Mononuclear cell (primary cell): Measurements from ENCODE around the gene EI24. TPM values are rescaled to one million over a fixed set of nuclear protein-coding genes. Genes with fewer than 3 reads are reported as not detected.

ENCODE experiments used
- H3K27me3 ChIP-seq: 2 replicates; pipeline ENCODE4 v1.6.0; 2011; ENCODE audit warnings: low read length, control low read depth; ENCODE audit not compliant: insufficient read depth
- H3K4me1 ChIP-seq: 2 replicates; pipeline ENCODE4 v1.5.1; 2011; ENCODE audit warnings: mild to moderate bottlenecking, low read length, control low read depth; ENCODE audit not compliant: insufficient read depth
- H3K4me3 ChIP-seq: 2 replicates; pipeline ENCODE4 v1.5.1; 2011; ENCODE audit warnings: mild to moderate bottlenecking, low read length, moderate library complexity
- H3K9me3 ChIP-seq: 2 replicates; pipeline ENCODE4 v1.5.1; 2011; ENCODE audit warnings: low read depth, mild to moderate bottlenecking, control low read depth, low read length
- total RNA-seq: library from RNA; depleted of rRNA; stranded (reverse); fragments of >200 nt; gene quantifications from one replicate; pipeline ENCODE4 v1.2.3, GENCODE V29; 2012

Gene EI24
- total RNA-seq, 1 donor = 28.7 TPM

GRCh38 chr11:125593114-125593820, 24.0 kb downstream of the EI24 start:
- peaks cover 34% of the 10 kb centered on the region for H3K4me1 ChIP-seq
- H3K27me3 ChIP-seq = no peaks in the 10 kb centered on the region
- H3K4me3 ChIP-seq = peak overlapping the region; percentile 87
- H3K9me3 ChIP-seq = no peaks in the 10 kb centered on the region

GRCh38 chr11:125594958-125595357, 25.7 kb downstream of the EI24 start:
- Histone ChIP-seq H3K4me1 (peaks cover 34% of the 10 kb centered on the region), H3K4me3 (no peak overlapping the region), H3K9me3 (no peaks in the 10 kb centered on the region), H3K27me3 (no peaks in the 10 kb centered on the region)

GRCh38 chr11:125600663-125601062, 31.4 kb downstream of the EI24 start:
- no peaks in the 10 kb centered on the region for H3K27me3 ChIP-seq
- peaks cover under 1% of the 10 kb centered on the region for H3K4me1 ChIP-seq
- H3K4me3 ChIP-seq = no peak overlapping the region
- H3K9me3 ChIP-seq = no peaks in the 10 kb centered on the region

GRCh38 chr11:125603207-125603606, 33.9 kb downstream of the EI24 start:
- Histone ChIP-seq H3K27me3 (no peaks in the 10 kb centered on the region), H3K4me3 (no peak overlapping the region), H3K9me3 (no peaks in the 10 kb centered on the region), H3K4me1 (no peaks in the 10 kb centered on the region)

GRCh38 chr11:125605417-125605816, 36.1 kb downstream of the EI24 start:
- Histone ChIP-seq H3K27me3 (no peaks in the 10 kb centered on the region), H3K9me3 (no peaks in the 10 kb centered on the region), H3K4me3 (no peak overlapping the region), H3K4me1 (no peaks in the 10 kb centered on the region)

- no peak overlapping the region for H3K4me3 ChIP-seq
- no peaks in the 10 kb centered on the region for H3K27me3 ChIP-seq
- H3K9me3 ChIP-seq = no peaks in the 10 kb centered on the region
- H3K4me1 ChIP-seq = no peaks in the 10 kb centered on the region
These were observed 40.3 kb downstream of the EI24 start for GRCh38 chr11:125609545-125609944.

GRCh38 chr11:125618383-125618782, 49.1 kb downstream of the EI24 start:
- Histone ChIP-seq H3K4me3 (no peak overlapping the region), H3K27me3 (no peaks in the 10 kb centered on the region), H3K4me1 (no peaks in the 10 kb centered on the region), H3K9me3 (no peaks in the 10 kb centered on the region)

- Histone ChIP-seq H3K27me3 (no peaks in the 10 kb centered on the region), H3K9me3 (no peaks in the 10 kb centered on the region), H3K4me1 (peaks cover 18% of the 10 kb centered on the region), H3K4me3 (no peak overlapping the region)
These were observed 52.7 kb downstream of the EI24 start for GRCh38 chr11:125621995-125622394.

- Histone ChIP-seq H3K4me3 (no peak overlapping the region), H3K4me1 (peaks cover 19% of the 10 kb centered on the region), H3K9me3 (no peaks in the 10 kb centered on the region), H3K27me3 (no peaks in the 10 kb centered on the region)
These were observed 53.8 kb downstream of the EI24 start for GRCh38 chr11:125623064-125623463.

GRCh38 chr11:125624756-125625213, 55.5 kb downstream of the EI24 start, which contains the start of gene CHEK1:
TSS of gene CHEK1 (plus strand) at chr11:125625163. CDS start at chr11:125626769, 1,606 bp downstream.
- Histone ChIP-seq H3K4me3 (peak within 1 kb of the TSS; percentile 58), H3K4me1 (peaks cover 19% of the 10 kb centered on the region), H3K9me3 (no peaks in the 10 kb centered on the region), H3K27me3 (no peaks in the 10 kb centered on the region)

- no peaks in the 10 kb centered on the region for H3K27me3 ChIP-seq
- H3K4me3 ChIP-seq = peak overlapping the region; percentile 58
- peaks cover 19% of the 10 kb centered on the region for H3K4me1 ChIP-seq
- no peaks in the 10 kb centered on the region for H3K9me3 ChIP-seq
These were observed 56.0 kb downstream of the EI24 start for GRCh38 chr11:125625225-125625629.

- H3K4me3 ChIP-seq = peak overlapping the region; percentile 58
These were observed 56.5 kb downstream of the EI24 start for GRCh38 chr11:125625630-125626287.

GRCh38 chr11:125626288-125626950, 57.1 kb downstream of the EI24 start:
- Histone ChIP-seq H3K27me3 (no peaks in the 10 kb centered on the region), H3K9me3 (no peaks in the 10 kb centered on the region), H3K4me1 (peaks cover 19% of the 10 kb centered on the region), H3K4me3 (peak overlapping the region; percentile 58)

More at GRCh38 chr11:125625630-125626287, 56.5 kb downstream of the EI24 start:
- H3K4me1 ChIP-seq = peaks cover 19% of the 10 kb centered on the region
- H3K27me3 ChIP-seq = no peaks in the 10 kb centered on the region
- H3K9me3 ChIP-seq = no peaks in the 10 kb centered on the region

- Histone ChIP-seq H3K4me3 (no peak overlapping the region), H3K27me3 (no peaks in the 10 kb centered on the region), H3K9me3 (no peaks in the 10 kb centered on the region), H3K4me1 (peaks cover 19% of the 10 kb centered on the region)
These were observed 58.1 kb downstream of the EI24 start for GRCh38 chr11:125627236-125627910.
